Activated T-helper 2 cell treated with anti-CD3 and anti-CD28 coated beads, Interferon-gamma antibody, Interleukin-2, Interleukin-4, amounts not matched to agents 10 μg/mL and 5 μg/mL and 100 μg/mL, durations not matched to agents 14 hours and 24 hours and 36 hours (primary cell): ENCODE measurements around the gene L3MBTL4. TPM values are rescaled to one million over a fixed set of nuclear protein-coding genes. Genes with fewer than 3 reads are reported as not detected.

Source experiments
- DNase-seq: peaks from one replicate; pipeline ENCODE4 v3.0.0; 2021; ENCODE audit warnings: low spot score
- H3K27ac Mint-ChIP-seq: one replicate; pipeline ENCODE4 v1.8.0; 2021; ENCODE audit warnings: mixed read lengths
- H3K27me3 Mint-ChIP-seq: one replicate; pipeline ENCODE4 v1.8.0; 2021; ENCODE audit warnings: low read depth, mixed read lengths
- H3K36me3 Mint-ChIP-seq: one replicate; pipeline ENCODE4 v1.8.0; 2021; ENCODE audit warnings: low read depth, mixed read lengths
- H3K4me1 Mint-ChIP-seq: one replicate; pipeline ENCODE4 v1.8.0; 2021; ENCODE audit warnings: low read depth, mixed read lengths
- H3K4me3 Mint-ChIP-seq: one replicate; pipeline ENCODE4 v1.8.0; 2021; ENCODE audit warnings: low read depth, mild to moderate bottlenecking, moderate library complexity, mixed read lengths
- H3K9me3 Mint-ChIP-seq: one replicate; pipeline ENCODE4 v1.8.0; 2021; ENCODE audit warnings: mixed read lengths
- intact Hi-C: fragments of 100-400 bp; cut with micrococcal nuclease; formaldehyde crosslinking; loops from one replicate; pipeline ENCODE4 v1.15.1; 2023
- total RNA-seq: library from RNA; stranded (reverse); gene quantifications from 2 replicates; pipeline ENCODE4 v1.2.3, GENCODE V29; 2022

L3MBTL4 gene
- 0.05 and 0.11 TPM in 2 replicates for total RNA-seq

GRCh38 chr18:6414723-6415417, at the start of gene L3MBTL4:
Gene L3MBTL4 (minus strand): TSS chr18:6414911. CDS start chr18:6311625, 103,286 bp downstream.
- peak within 1 kb of the TSS; percentile 77 for H3K4me3 Mint-ChIP-seq
- DNase-seq: no peak

GRCh38 chr18:6452194-6452593, 37.5 kb upstream of the L3MBTL4 start:
- Mint-ChIP-seq H3K27me3 (no peaks in the 10 kb centered on the region), H3K27ac (no peak overlapping the region), H3K4me1 (no peaks in the 10 kb centered on the region), H3K4me3 (no peak overlapping the region), H3K36me3 (no peaks in the 10 kb centered on the region), H3K9me3 (no peaks in the 10 kb centered on the region)
- intact Hi-C loops: no loop called here
- DNase-seq: no peak

More at GRCh38 chr18:6414723-6415417, at the start of gene L3MBTL4:
- intact Hi-C loops: loop anchor here (10.0 kb wide), 1 partner anchor 1120 kb away; the partner anchor contains the start of gene ZBTB14
- Mint-ChIP-seq H3K4me1 (peaks cover 9% of the 10 kb centered on the region), H3K27ac (no peak within 1 kb of the TSS), H3K9me3 (peaks cover 5% of the 10 kb centered on the region), H3K27me3 (peaks cover 37% of the 10 kb centered on the region), H3K36me3 (no peaks in the 10 kb centered on the region)

GRCh38 chr18:6449213-6449612, 34.5 kb upstream of the L3MBTL4 start:
- H3K4me1 Mint-ChIP-seq: no peaks in the 10 kb centered on the region
- no peak overlapping the region for H3K27ac Mint-ChIP-seq
- intact Hi-C loops: no loop called here
- no peaks in the 10 kb centered on the region for H3K36me3 Mint-ChIP-seq
- H3K4me3 Mint-ChIP-seq: no peak overlapping the region
- no peaks in the 10 kb centered on the region for H3K9me3 Mint-ChIP-seq
- no peaks in the 10 kb centered on the region for H3K27me3 Mint-ChIP-seq
- no peak for DNase-seq

GRCh38 chr18:6444466-6445228, 29.9 kb upstream of the L3MBTL4 start:
- no peaks in the 10 kb centered on the region for H3K4me1 Mint-ChIP-seq
- H3K4me3 Mint-ChIP-seq: no peak overlapping the region
- no peaks in the 10 kb centered on the region for H3K36me3 Mint-ChIP-seq
- H3K27ac Mint-ChIP-seq: no peak overlapping the region
- no peaks in the 10 kb centered on the region for H3K27me3 Mint-ChIP-seq
- no peak for DNase-seq
- no peaks in the 10 kb centered on the region for H3K9me3 Mint-ChIP-seq
- intact Hi-C loops: no loop called here

- intact Hi-C loops: no loop called here
- no peaks in the 10 kb centered on the region for H3K4me1 Mint-ChIP-seq
- no peak overlapping the region for H3K27ac Mint-ChIP-seq
- no peaks in the 10 kb centered on the region for H3K9me3 Mint-ChIP-seq
- DNase-seq: no peak
- H3K27me3 Mint-ChIP-seq: no peaks in the 10 kb centered on the region
- no peak overlapping the region for H3K4me3 Mint-ChIP-seq
- no peaks in the 10 kb centered on the region for H3K36me3 Mint-ChIP-seq
Measured at GRCh38 chr18:6441200-6441599, 26.5 kb upstream of the L3MBTL4 start.

- Mint-ChIP-seq H3K4me1 (no peaks in the 10 kb centered on the region), H3K27me3 (no peaks in the 10 kb centered on the region), H3K36me3 (no peaks in the 10 kb centered on the region), H3K9me3 (no peaks in the 10 kb centered on the region), H3K4me3 (no peak overlapping the region), H3K27ac (no peak overlapping the region)
- DNase-seq: no peak
- intact Hi-C loops: no loop called here
Measured at GRCh38 chr18:6437937-6438818, 23.5 kb upstream of the L3MBTL4 start.

- H3K27me3 Mint-ChIP-seq: no peaks in the 10 kb centered on the region
Measured at GRCh38 chr18:6435731-6436130, 21.0 kb upstream of the L3MBTL4 start.

GRCh38 chr18:6434987-6435709, 20.4 kb upstream of the L3MBTL4 start:
- DNase-seq: no peak
- Mint-ChIP-seq H3K27ac (no peak overlapping the region), H3K36me3 (no peaks in the 10 kb centered on the region), H3K27me3 (no peaks in the 10 kb centered on the region), H3K4me3 (no peak overlapping the region), H3K9me3 (no peaks in the 10 kb centered on the region), H3K4me1 (no peaks in the 10 kb centered on the region)
- intact Hi-C loops: no loop called here

More at GRCh38 chr18:6435731-6436130, 21.0 kb upstream of the L3MBTL4 start:
- no peak for DNase-seq
- intact Hi-C loops: no loop called here
- no peak overlapping the region for H3K27ac Mint-ChIP-seq
- no peaks in the 10 kb centered on the region for H3K36me3 Mint-ChIP-seq
- no peak overlapping the region for H3K4me3 Mint-ChIP-seq
- no peaks in the 10 kb centered on the region for H3K4me1 Mint-ChIP-seq
- no peaks in the 10 kb centered on the region for H3K9me3 Mint-ChIP-seq

GRCh38 chr18:6434481-6434880, 19.8 kb upstream of the L3MBTL4 start:
- H3K4me1 Mint-ChIP-seq: no peaks in the 10 kb centered on the region
- H3K27ac Mint-ChIP-seq: no peak overlapping the region
- H3K9me3 Mint-ChIP-seq: no peaks in the 10 kb centered on the region

GRCh38 chr18:6431659-6432318, 17.1 kb upstream of the L3MBTL4 start:
- Mint-ChIP-seq H3K27me3 (no peaks in the 10 kb centered on the region), H3K4me1 (no peaks in the 10 kb centered on the region), H3K4me3 (no peak overlapping the region), H3K36me3 (no peaks in the 10 kb centered on the region), H3K9me3 (no peaks in the 10 kb centered on the region), H3K27ac (no peak overlapping the region)
- intact Hi-C loops: no loop called here
- no peak for DNase-seq

More at GRCh38 chr18:6434481-6434880, 19.8 kb upstream of the L3MBTL4 start:
- intact Hi-C loops: no loop called here
- H3K4me3 Mint-ChIP-seq: no peak overlapping the region
- no peak for DNase-seq
- no peaks in the 10 kb centered on the region for H3K36me3 Mint-ChIP-seq
- no peaks in the 10 kb centered on the region for H3K27me3 Mint-ChIP-seq

GRCh38 chr18:6428851-6429395, 14.2 kb upstream of the L3MBTL4 start:
- intact Hi-C loops: no loop called here
- Mint-ChIP-seq H3K9me3 (no peaks in the 10 kb centered on the region), H3K4me1 (no peaks in the 10 kb centered on the region)

More at GRCh38 chr18:6428851-6429395, 14.2 kb upstream of the L3MBTL4 start:
- Mint-ChIP-seq H3K27ac (no peak overlapping the region), H3K4me3 (no peak overlapping the region), H3K27me3 (no peaks in the 10 kb centered on the region), H3K36me3 (no peaks in the 10 kb centered on the region)
- no peak for DNase-seq
